Fibroblast of mammary gland (primary cell): Measurements from ENCODE around the gene CENPK.
A peak's percentile ranks its signal among the peaks of the same experiment; 100 is the strongest.

Source experiments
- DNase-seq: peaks from one replicate; pipeline ENCODE4 v3.0.0-alpha.2; 2010; ENCODE audit warnings: low read depth
- H3K4me3 ChIP-seq: 2 replicates; pipeline ENCODE4 v1.5.1; 2011; ENCODE audit warnings: low read depth, mild to moderate bottlenecking, low read length, moderate library complexity; ENCODE audit not compliant: control insufficient read depth
- TF ChIP-seq, protein P1 (sequence below): conservative IDR thresholded peaks from 2 replicates; pipeline ENCODE4 v1.5.1; 2011; ENCODE audit warnings: low read depth, low read length, inconsistent platforms; ENCODE audit not compliant: control insufficient read depth, insufficient read depth

CENPK gene

DNA sequence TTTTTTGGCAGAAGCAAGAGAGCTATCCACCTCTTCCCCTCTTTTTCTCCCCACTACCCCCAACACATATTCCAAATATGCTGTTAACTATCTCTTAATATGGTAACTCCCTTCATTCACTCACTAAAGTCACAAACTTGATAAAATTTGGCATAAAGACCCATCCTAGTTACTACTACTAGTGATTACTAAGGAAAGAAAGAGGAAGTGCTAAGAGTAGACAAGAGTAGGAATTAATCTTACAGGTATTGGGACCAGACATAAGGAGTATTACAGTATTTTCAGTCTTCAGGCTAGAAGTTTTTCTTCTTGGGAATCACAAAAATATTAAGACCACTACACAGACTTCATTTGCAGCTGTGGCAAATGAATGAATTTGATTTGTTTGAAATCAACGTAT is 83.4 kb downstream of the CENPK start:
- peak overlapping the region; percentile 75 for H3K4me3 ChIP-seq
- DNase-seq: no peak
- TF ChIP-seq, protein P1, sequence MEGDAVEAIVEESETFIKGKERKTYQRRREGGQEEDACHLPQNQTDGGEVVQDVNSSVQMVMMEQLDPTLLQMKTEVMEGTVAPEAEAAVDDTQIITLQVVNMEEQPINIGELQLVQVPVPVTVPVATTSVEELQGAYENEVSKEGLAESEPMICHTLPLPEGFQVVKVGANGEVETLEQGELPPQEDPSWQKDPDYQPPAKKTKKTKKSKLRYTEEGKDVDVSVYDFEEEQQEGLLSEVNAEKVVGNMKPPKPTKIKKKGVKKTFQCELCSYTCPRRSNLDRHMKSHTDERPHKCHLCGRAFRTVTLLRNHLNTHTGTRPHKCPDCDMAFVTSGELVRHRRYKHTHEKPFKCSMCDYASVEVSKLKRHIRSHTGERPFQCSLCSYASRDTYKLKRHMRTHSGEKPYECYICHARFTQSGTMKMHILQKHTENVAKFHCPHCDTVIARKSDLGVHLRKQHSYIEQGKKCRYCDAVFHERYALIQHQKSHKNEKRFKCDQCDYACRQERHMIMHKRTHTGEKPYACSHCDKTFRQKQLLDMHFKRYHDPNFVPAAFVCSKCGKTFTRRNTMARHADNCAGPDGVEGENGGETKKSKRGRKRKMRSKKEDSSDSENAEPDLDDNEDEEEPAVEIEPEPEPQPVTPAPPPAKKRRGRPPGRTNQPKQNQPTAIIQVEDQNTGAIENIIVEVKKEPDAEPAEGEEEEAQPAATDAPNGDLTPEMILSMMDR: no peak

DNA sequence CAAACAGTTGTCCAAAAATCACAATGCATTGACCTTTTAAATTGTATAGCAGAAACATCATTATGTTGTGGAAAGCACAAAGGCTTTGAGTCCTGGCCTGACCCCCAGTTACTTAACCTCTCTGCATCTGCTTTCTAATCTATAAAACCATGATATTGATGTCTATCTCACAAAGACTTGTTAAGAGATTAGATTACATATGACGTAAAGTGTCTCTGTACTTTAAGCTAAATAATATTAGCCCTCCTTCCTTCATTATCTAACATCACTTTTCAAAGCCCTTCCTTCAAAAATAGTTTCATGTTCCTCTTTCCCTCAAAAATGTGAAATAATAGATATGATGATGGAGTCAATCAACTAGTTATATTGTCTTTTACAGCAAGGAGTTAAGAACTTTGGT is 84.6 kb downstream of the CENPK start:
- no peak overlapping the region for H3K4me3 ChIP-seq
- TF ChIP-seq, protein P1: no peak
- DNase-seq: no peak

DNA sequence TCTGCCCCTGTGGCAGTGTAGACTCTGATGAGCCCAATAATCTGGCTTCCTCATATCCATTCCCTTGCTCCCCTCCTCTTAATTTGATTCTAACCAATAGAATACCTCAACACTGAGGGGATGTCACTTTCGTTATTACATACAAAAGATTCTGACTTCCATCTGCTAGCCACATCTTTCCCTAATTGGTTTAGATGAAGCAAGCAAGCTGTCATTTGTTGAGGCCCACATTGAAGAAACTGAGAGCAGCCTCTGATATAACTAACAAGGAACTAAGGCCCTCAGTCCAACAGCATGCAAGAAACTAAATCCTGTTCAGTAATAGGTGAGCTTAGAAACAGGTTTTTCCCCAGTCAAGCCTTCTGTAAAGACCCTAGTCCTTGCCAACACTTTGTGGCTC is 87.1 kb downstream of the CENPK start:
- DNase-seq: no peak
- TF ChIP-seq, protein P1: no peak
- H3K4me3 ChIP-seq: no peak overlapping the region

DNA sequence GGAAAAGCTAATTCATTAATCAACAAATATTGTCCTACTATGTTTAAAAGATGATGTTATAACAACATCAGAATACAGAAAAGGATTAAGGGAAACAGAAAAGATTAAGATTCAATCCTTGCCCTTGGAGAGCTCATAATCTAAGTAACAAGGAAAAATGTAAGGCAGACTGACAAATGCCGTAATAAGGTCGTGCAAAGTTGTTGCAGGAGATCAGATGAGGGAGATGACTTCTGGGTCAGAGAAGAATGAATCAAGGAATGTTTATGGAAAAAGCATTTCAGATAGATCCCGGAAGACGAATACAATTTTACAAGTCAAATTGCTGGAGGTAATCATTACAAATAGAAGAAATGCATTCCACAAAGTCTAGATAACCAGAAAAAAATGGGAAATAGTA is 87.6 kb downstream of the CENPK start:
- TF ChIP-seq, protein P1: no peak
- no peak overlapping the region for H3K4me3 ChIP-seq
- no peak for DNase-seq

DNA sequence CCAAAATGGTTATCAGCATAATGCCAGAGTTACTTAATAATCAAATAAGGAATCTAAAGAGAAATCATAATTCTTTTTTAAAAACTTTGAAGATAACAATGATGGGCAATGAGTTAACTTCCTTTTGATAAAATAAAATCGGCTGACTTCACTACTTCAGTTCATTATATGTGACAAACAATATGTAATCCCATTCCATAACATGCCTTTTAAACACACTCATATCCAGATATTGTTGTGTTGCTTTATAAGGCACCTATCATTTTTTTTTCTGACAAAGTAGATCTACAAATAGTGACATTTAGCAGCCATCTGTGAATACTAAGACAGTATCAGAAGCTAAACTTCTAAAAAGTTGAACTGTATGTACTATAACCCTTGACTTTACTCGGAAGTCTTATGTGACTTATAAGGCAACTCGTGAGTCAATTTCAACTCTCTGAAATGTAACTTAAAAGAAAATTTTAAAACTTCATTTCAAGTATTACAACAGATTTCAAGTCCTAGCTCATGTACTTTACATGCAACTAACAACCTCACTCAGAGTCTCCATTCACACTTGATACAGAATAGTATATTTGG is 88.7 kb downstream of the CENPK start:
- DNase-seq: peak; percentile 26
- H3K4me3 ChIP-seq: no peak overlapping the region
- TF ChIP-seq, protein P1: no peak

DNA sequence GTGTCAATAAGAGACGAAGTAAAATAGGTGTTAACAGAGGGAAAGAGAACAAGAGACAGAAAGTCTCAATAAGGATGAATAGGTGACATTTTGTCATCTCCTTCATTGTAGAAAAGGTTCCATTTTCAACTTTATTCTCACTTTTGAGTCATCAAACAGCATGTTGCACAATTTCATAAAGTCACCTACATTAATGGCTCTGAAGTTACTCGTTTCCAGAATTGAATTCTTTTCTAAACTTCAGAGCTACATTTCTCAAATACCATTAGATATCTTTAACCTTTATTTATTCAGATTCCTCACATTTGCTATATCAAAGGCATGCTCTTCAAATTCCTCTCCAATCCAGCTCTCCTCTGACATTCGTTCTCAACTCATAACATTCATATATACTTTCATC is 94.3 kb downstream of the CENPK start:
- TF ChIP-seq, protein P1: no peak
- peak; percentile 28 for DNase-seq

More for the DNA sequence above, 94.3 kb downstream of the CENPK start:
- H3K4me3 ChIP-seq: no peak overlapping the region
